Kidney (tissue), 14 donors: Measurements from ENCODE around the gene KCTD7. TPM values are rescaled to one million over a fixed set of nuclear protein-coding genes. Genes with fewer than 3 reads are reported as not detected.

Source experiments
- DNase-seq, 5 donors: peaks; one replicate each; pipeline ENCODE4 v3.0.0-alpha.2; 2013 to 2020
- FAIRE-seq: peaks from 2 replicates; lab custom pipeline; 2012; peaks lifted over from hg19 to GRCh38; lab: Jason Lieb, UNC
- H3K27ac ChIP-seq, 2 donors: one replicate each; pipeline ENCODE4 v1.7.0; 2013; ENCODE audit warnings: low read depth in 2 of 2, low read length in 2 of 2, inconsistent platforms in 1 of 2
- H3K27me3 ChIP-seq: one replicate; pipeline ENCODE4 v1.7.1; 2013; ENCODE audit warnings: low read length, inconsistent platforms; ENCODE audit not compliant: control insufficient read depth, insufficient read depth
- H3K36me3 ChIP-seq, 3 donors: one replicate each; pipeline versions ENCODE4 v1.7.0 to v1.7.1; 2013; ENCODE audit warnings: low read length in 3 of 3, control low read depth in 1 of 3, inconsistent platforms in 1 of 3; ENCODE audit not compliant: insufficient read depth in 3 of 3, control insufficient read depth in 2 of 3
- H3K4me1 ChIP-seq, 3 donors: one replicate each; pipeline versions ENCODE4 v1.7.0 to v1.7.1; 2013; ENCODE audit warnings: low read length in 3 of 3, inconsistent platforms in 1 of 3, low read depth in 1 of 3; ENCODE audit not compliant: control insufficient read depth in 2 of 3, insufficient read depth in 2 of 3
- H3K4me3 ChIP-seq, 3 donors: one replicate each; pipeline versions ENCODE4 v1.7.0 to v1.8.1; 2013; ENCODE audit warnings: low read length in 3 of 3, control low read depth in 1 of 3, inconsistent platforms in 1 of 3
- H3K9ac ChIP-seq, 3 donors: one replicate each; pipeline versions ENCODE4 v1.7.0 to v1.7.1; 2013; ENCODE audit warnings: low read length in 3 of 3, control low read depth in 1 of 3, inconsistent platforms in 1 of 3
- H3K9me3 ChIP-seq, 3 donors: one replicate each; pipeline versions ENCODE4 v1.7.0 to v1.7.1; 2013; ENCODE audit warnings: low read length in 3 of 3, control low read depth in 1 of 3, inconsistent platforms in 1 of 3; ENCODE audit not compliant: control insufficient read depth in 2 of 3, insufficient read depth in 1 of 3
- CTCF ChIP-seq: IDR thresholded peaks from 3 replicates; pipeline ENCODE4 v1.5.1; 2012; ENCODE audit warnings: mild to moderate bottlenecking, moderate library complexity, borderline replicate concordance; ENCODE audit not compliant: insufficient read depth; ENCODE audit errors: extremely low read depth
- intact Hi-C: fragments of 100-400 bp; cut with DNase I; formaldehyde crosslinking; loops from one replicate; pipeline ENCODE4 v1.11.1; 2022
- polyA plus RNA-seq: library from polyadenylated mRNA; stranded (reverse); fragments of 350-450 nt; fragmentation: Illumina TruSeq; extraction: RNeasy Lipid Tissue Mini Kit (QIAGEN cat#74804); gene quantifications from one replicate; pipeline ENCODE4 v1.2.3, GENCODE V29; 2014; ENCODE audit warnings: low read depth, low replicate concordance; ENCODE audit not compliant: insufficient read depth
- total RNA-seq: library from RNA; stranded (reverse); fragmentation: NEBNext Ultra II Directional; extraction: Animal tissue kit (Norgen Biotek cat#: 25700); gene quantifications from one replicate; pipeline ENCODE4 v1.2.1, GENCODE V29; 2021
- donor health status: control.
- donor health status: control.
- donor health status: control.
- donor health status: control.
- donor health status: control.
- donor health status: DM: yes; HTN: yes; CAD: no.
- donor health status: Normal renal cell carcinoma (clear cell type).

KCTD7 gene
- total and polyA plus RNA-seq, 2 donors from 2014 or later, result 7.2 to 12.4 TPM

- H3K4me1 ChIP-seq, result peaks cover 0 to 6% (median 4%) of the 10 kb centered on the region in 3 donors
- H3K36me3 ChIP-seq, result no peaks in the 10 kb centered on the region
- DNase-seq (peak in 1 of 5 donors; percentile 38), FAIRE-seq (no peak)
- H3K9ac ChIP-seq, result no peak overlapping the region
- H3K27ac ChIP-seq, result no peak overlapping the region
- no peak for TF ChIP-seq CTCF
- H3K4me3 ChIP-seq, result no peak overlapping the region
- intact Hi-C loops, result no loop called here
- no peaks in the 10 kb centered on the region for H3K9me3 ChIP-seq
- no peaks in the 10 kb centered on the region for H3K27me3 ChIP-seq
Observed at GRCh38 chr7:66627151-66627681, 1.5 kb upstream of the KCTD7 start.

DNA sequence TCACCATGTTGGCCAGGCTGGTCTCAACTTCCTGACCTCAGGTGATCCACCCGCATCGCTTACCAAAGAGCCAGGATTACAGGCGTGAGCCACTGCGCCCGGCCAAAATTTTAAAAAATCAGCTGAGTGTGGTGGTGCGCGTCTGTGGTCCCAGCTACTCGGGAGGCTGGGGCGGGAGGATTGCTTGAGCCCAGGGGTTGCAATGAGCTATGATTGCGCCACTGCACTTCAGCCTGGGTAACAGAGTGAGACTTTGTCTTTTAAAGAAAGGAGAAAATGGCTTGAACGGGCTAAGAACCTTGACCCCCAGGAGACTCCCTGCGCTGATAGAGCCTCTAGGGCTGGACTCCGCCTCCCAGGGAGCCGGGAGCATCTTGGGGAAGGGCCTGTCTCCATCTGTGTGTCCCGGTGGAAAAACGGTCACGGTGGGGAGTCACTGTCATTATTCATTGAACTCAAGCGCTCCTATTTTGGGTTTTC lies 760 bp upstream of the KCTD7 start:
- TF ChIP-seq CTCF, result no peak
- no peak for FAIRE-seq
- Histone ChIP-seq H3K9ac (peak overlapping the region; percentile 77 to 95 (median 83)), H3K4me1 (peaks cover 0 to 6% (median 4%) of the 10 kb centered on the region in 3 donors), H3K36me3 (no peaks in the 10 kb centered on the region), H3K27me3 (no peaks in the 10 kb centered on the region), H3K27ac (peak overlapping the region; percentile 86 to 96), H3K9me3 (no peaks in the 10 kb centered on the region), H3K4me3 (peak overlapping the region; percentile 78 to 96 (median 95))
- intact Hi-C loops, result no loop called here
- peak in 1 of 5 donors; percentile 72 for DNase-seq

- intact Hi-C loops, result no loop called here
- no peak for FAIRE-seq
- Histone ChIP-seq H3K4me3 (peak overlapping the region; percentile 60 to 73 (median 62)), H3K27me3 (no peaks in the 10 kb centered on the region), H3K27ac (peak overlapping the region; percentile 88 to 96), H3K9ac (peak overlapping the region in 2 of 3 donors; percentile 13 to 29), H3K36me3 (peaks cover 0 to 2% (median 0%) of the 10 kb centered on the region in 3 donors), H3K9me3 (no peaks in the 10 kb centered on the region), H3K4me1 (peaks cover 0 to 6% (median 4%) of the 10 kb centered on the region in 3 donors)
- peak in 1 of 5 donors; percentile 85 for DNase-seq
- TF ChIP-seq CTCF, result no peak
Observed at GRCh38 chr7:66629222-66630062, 761 bp downstream of the KCTD7 start.
